T-helper 2 cell (primary cell): ENCODE results near the gene SLC25A22.

Experiments used
- DNase-seq, 5 experiments: peaks; one replicate each; pipeline versions ENCODE4 v3.0.0 to v3.0.0-alpha.2; 2012 to 2022

Gene SLC25A22

GRCh38 chr11:802693-803466 is 4.8 kb upstream of the SLC25A22 start:
- DNase-seq, result no peak

DNA sequence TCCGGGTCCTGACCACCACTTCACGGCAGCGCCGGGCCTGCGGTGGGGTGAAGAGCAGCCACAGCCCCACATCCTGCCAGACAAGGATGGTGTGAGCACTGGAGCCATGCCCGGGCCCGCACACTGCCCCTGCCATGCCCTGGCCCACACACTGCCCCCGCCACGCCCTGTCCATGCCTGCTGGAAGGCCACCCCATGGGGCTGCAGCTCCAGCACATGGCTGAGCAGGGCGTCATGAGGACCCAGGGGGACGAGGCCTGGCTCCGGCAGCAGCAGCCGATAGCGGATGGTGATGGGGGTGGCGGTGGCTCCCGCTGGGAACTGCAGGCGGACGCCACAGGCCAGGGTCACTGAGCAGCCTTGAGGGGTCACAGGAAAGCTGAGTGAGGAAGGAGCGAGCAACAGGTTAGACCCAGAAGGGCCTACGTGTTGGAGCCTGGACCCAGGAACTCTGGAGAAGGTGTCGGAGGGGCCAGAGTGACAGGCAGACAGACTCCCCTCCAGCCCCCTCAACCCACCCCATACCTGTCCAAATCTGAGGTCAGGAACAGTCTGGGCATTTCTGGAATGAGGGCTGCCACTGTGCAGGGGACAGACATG is 4.0 kb upstream of the SLC25A22 start:
- DNase-seq, result no peak

GRCh38 chr11:801097-801780 is 3.2 kb upstream of the SLC25A22 start:
- no peak for DNase-seq

DNA sequence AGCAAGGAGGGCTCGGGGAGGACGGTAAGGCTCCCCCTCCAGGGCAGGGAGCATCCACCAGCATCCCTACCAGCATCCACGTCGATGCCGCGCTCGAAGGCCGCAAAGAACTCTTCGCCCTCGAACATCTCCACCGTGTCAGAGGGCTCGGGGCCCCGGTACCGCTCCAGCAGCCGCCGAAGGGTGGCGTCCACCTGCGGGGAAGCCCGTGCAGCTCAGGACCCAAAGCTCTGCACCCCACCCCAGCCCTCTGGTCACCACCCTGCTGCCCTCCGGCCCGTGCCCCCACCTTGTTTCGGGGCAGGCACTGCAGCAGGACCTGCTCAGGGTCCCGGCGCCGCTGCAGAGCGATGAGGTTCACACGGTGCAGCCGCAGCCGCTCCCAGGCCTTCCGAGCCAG is 2.4 kb upstream of the SLC25A22 start:
- no peak for DNase-seq

DNA sequence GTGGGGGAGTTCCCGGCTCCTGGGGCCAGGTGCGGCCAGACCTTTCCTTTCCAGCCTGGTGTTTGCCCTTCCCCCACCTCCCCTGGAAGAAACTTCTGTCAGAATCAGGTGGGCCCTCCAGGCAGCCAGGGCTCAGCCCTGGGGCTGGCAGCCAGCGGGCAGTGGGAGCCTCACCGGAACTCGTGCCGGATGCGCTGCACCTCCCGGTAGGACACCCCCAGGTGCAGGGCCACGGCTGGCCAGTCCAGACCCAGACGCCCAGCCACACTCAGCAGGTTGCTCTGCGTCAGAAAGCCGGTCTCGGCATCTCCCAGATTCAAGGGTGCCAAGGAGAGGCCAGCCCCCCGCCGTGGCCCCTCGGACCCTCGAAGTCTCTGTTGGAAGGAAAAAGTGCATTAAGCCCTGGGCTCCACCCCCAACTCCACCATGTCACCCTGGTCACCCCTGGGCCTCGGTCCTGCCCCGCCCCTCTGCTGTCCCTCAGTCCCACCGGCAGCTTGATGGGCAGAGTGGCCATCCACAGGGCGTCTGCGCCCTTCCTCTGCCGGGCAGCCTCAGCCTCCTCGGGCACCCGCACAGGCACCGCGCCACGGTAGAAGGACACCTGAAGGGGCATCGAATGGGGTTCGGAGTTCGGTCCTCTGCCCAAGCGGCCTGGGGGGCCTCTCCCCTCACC is 1.7 kb upstream of the SLC25A22 start:
- no peak for DNase-seq

DNA sequence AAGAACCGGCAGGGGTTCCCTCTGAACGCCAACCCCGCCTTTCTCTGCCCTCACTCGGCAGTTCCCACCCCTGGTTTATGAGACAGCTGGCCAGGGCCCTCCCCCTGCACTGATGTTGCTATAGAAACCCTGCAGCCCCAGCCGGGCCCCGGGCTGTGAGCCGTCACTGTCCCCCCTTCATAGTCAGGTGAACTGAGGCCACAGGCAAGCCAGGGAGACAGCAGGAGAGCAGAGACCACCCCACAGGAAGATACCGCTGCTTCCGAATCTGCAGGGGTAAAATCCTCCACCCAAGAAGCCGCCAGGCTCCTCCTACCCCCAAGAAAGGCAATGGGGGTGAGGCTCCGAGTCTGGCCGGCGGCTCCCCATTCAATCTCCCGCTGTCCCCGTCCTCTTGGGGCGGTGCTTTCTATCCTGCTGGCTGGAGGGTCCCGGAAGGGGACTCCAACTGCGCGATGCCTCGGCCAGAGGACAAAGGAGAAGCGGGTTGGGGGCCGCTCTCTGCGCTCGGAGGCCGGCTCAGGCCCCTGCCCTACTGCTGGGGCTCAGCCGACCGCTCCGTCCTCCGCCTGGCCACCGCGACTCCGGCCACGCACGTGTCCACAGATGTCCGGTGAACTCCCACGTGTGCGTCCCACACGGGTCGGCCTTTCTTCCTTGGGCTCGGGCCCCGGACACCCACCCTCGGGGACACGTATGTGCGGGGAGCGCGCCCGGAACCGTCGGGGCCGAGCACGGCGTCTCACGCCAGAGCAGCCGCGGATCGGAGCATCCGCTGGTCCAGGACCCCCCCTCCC is 587 bp downstream of the SLC25A22 start:
- peak; percentile 40 to 92 (median 74) for DNase-seq

- DNase-seq, result no peak
Measured at GRCh38 chr11:796565-797295, 1.4 kb downstream of the SLC25A22 start.

GRCh38 chr11:795634-796564 is 2.2 kb downstream of the SLC25A22 start:
- peak; percentile 49 to 92 (median 68) for DNase-seq

GRCh38 chr11:794766-795633 is 3.1 kb downstream of the SLC25A22 start:
- DNase-seq, result peak in 1 of 5 experiments; percentile 40

DNA sequence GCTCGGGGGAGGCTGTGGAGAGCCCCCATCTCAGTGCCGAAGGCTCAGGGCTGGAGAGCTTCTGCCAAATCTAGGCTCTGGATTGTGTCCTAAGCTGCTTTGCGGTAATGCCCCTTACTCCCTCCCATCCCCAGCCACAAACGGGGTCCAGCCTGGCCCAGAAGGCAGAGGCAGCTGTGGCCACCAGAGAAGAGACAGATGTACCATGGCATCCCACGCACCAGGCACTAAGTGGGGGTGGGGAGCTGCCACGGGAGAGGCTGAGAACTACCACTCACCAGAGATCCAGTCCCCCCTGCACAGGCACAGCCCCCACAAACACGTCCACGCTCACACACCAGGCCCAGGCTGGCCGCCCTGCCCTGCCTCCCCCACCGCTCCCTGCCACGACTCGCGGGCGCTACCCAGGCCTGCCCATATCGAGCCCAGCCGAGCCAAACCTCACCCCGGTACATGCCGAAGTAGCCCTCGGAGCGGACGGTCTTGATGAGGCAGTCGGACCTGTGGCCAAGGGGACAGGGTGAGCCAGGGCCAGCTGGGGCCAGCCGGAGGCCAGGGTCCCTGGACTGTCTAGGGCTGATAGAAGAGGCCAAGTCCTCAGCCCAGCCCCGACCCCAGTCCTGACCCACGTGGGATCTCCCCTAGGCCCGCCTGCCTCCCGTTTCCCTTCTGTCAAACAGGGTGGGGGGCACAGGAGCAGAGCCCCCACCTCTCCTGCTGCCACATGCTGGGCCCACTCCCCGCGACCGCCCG is 3.9 kb downstream of the SLC25A22 start:
- DNase-seq, result no peak

- no peak for DNase-seq
Measured at GRCh38 chr11:793556-793955, 4.5 kb downstream of the SLC25A22 start.

DNA sequence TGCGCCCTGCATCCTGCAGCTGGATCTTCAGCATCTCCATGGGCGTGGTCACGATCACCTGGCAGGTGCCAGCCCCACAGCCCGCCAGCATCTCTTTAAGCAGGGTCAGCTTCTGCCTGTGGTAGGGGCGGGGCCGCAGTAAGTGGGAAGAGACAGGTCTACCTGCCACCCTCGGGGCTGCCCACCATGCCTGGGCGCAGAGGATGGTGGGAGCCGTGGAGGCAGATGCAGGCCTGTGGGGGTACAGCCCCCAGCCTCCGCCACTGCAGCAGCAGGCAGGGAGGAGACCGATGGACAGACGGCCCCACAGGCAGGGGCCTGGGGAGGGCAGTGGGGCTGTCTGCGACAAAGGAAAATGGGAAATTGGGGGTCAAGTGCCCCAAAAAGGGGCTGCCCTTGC is 5.2 kb downstream of the SLC25A22 start:
- no peak for DNase-seq

DNA sequence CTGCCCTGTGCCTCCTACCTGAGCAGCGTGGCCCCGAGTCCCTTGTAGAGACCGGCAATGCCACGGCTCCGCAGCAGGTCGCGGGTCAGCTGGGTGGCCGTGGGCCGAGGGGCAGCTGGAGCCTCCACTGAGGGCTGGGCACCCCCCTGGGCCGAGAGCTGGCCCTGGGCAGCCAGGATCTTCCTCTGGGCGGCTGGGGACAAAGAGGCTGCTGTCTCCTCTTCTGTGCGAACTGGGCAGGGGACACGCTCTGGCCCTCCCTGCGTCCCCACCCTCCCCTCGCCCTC is 5.6 kb downstream of the SLC25A22 start:
- DNase-seq, result no peak

GRCh38 chr11:791658-792534 is 6.2 kb downstream of the SLC25A22 start:
- no peak for DNase-seq

GRCh38 chr11:790721-791564 is 7.1 kb downstream of the SLC25A22 start:
- DNase-seq, result no peak

DNA sequence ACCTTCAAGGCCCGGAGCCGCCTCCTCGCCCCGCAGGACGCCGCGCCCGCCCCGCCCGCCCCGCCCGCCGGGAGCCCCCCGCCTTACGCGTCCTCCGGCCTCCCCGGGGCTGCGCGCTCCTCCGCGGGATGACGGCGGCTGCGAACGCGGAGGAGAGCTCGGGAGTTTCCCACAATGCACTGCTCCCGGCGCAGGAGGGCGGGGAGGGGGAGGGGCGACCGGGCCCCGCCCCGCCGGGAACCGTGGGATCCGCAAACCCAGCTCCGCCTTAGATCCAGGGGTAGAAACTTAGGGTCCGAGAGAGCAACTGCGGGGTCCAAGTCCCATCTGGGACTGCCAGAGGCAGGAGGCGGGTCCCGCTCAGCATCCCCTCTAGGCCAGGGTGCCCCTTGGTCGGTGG is 8.1 kb downstream of the SLC25A22 start, which contains the start of gene CEND1:
CEND1 (minus strand) TSS at position 148 of the 400 bp plus-strand sequence. CDS start 1,514 bp downstream, outside the sequence.
- peak in 3 of 5 experiments; percentile 30 to 75 (median 32) for DNase-seq
